ENCODE data around the gene BUD31. TPM values are rescaled to one million over a fixed set of nuclear protein-coding genes. Genes with fewer than 3 reads are reported as not detected.
A peak's percentile ranks its signal among the peaks of the same experiment; 100 is the strongest.

Gene BUD31
- total RNA-seq = 122 and 124 TPM in 2 replicates

- TF ChIP-seq CTCF (IDR thresholded peaks at IDR 0.05; ENCODE audit: extremely low read depth, low read depth, low read length) = no peak
- peaks cover 89% of the 10 kb centered on the region for H3K79me2 ChIP-seq (ENCODE audit: insufficient read depth, low read length)
- peak within 1 kb of the TSS; percentile 95 for H3K4me2 ChIP-seq (ENCODE audit: insufficient read depth, low read length)
- H3K27ac ChIP-seq (ENCODE audit: low read depth, low read length) = peak within 1 kb of the TSS; percentile 98
- H3K27me3 ChIP-seq (ENCODE audit: insufficient read depth, low read length) = no peaks in the 10 kb centered on the region
- peak within 1 kb of the TSS; percentile 89 for H2AFZ ChIP-seq (ENCODE audit: low read length)
- H4K20me1 ChIP-seq (ENCODE audit: insufficient read depth, low read length) = peaks cover 55% of the 10 kb centered on the region
- no peaks in the 10 kb centered on the region for H3K9me3 ChIP-seq (ENCODE audit: low read depth, low read length)
- H3K4me1 ChIP-seq (ENCODE audit: insufficient read depth, low read length) = peaks cover 39% of the 10 kb centered on the region
- H3K4me3 ChIP-seq (ENCODE audit: insufficient read depth, low read length) = peak within 1 kb of the TSS; percentile 83
- H3K36me3 ChIP-seq (ENCODE audit: insufficient read depth, low read length) = peaks cover 37% of the 10 kb centered on the region
- peak; percentile 95 for DNase-seq (ENCODE audit: insufficient read length, low spot score, missing footprints)
Measured at GRCh38 chr7:99408379-99409191, at the start of gene BUD31, which contains the start of gene PDAP1. BUD31 (plus strand) TSS chr7:99408969; CDS start chr7:99411093, 2,124 bp downstream. PDAP1 (minus strand) TSS chr7:99408597; CDS start chr7:99408548, 49 bp downstream.

GRCh38 chr7:99359465-99360154 lies 49.2 kb upstream of the BUD31 start:
- Histone ChIP-seq H3K27me3 (ENCODE audit: insufficient read depth, low read length) (no peaks in the 10 kb centered on the region), H2AFZ (ENCODE audit: low read length) (no peak overlapping the region), H3K4me1 (ENCODE audit: insufficient read depth, low read length) (peaks cover 6% of the 10 kb centered on the region), H3K79me2 (ENCODE audit: insufficient read depth, low read length) (peaks cover 4% of the 10 kb centered on the region), H3K4me3 (ENCODE audit: insufficient read depth, low read length) (no peak overlapping the region), H3K36me3 (ENCODE audit: insufficient read depth, low read length) (peaks cover 74% of the 10 kb centered on the region), H3K9me3 (ENCODE audit: low read depth, low read length) (no peaks in the 10 kb centered on the region), H4K20me1 (ENCODE audit: insufficient read depth, low read length) (peaks cover 11% of the 10 kb centered on the region), H3K4me2 (ENCODE audit: insufficient read depth, low read length) (no peak overlapping the region), H3K27ac (ENCODE audit: low read depth, low read length) (no peak overlapping the region)
- no peak for DNase-seq (ENCODE audit: insufficient read length, low spot score, missing footprints)
- TF ChIP-seq CTCF (IDR thresholded peaks at IDR 0.05; ENCODE audit: extremely low read depth, low read depth, low read length) = no peak

GRCh38 chr7:99362801-99363200 lies 46.0 kb upstream of the BUD31 start:
- no peak overlapping the region for H3K4me2 ChIP-seq (ENCODE audit: insufficient read depth, low read length)
- H3K36me3 ChIP-seq (ENCODE audit: insufficient read depth, low read length) = peaks cover 81% of the 10 kb centered on the region

More at GRCh38 chr7:99362801-99363200, 46.0 kb upstream of the BUD31 start:
- Histone ChIP-seq H3K9me3 (ENCODE audit: low read depth, low read length) (no peaks in the 10 kb centered on the region), H3K4me3 (ENCODE audit: insufficient read depth, low read length) (no peak overlapping the region), H3K27me3 (ENCODE audit: insufficient read depth, low read length) (no peaks in the 10 kb centered on the region), H3K79me2 (ENCODE audit: insufficient read depth, low read length) (no peaks in the 10 kb centered on the region), H4K20me1 (ENCODE audit: insufficient read depth, low read length) (peaks cover 14% of the 10 kb centered on the region), H3K4me1 (ENCODE audit: insufficient read depth, low read length) (peaks cover 6% of the 10 kb centered on the region), H2AFZ (ENCODE audit: low read length) (no peak overlapping the region), H3K27ac (ENCODE audit: low read depth, low read length) (peak overlapping the region; percentile 53)
- DNase-seq (ENCODE audit: insufficient read length, low spot score, missing footprints) = peak; percentile 90
- TF ChIP-seq CTCF (IDR thresholded peaks at IDR 0.05; ENCODE audit: extremely low read depth, low read depth, low read length) = no peak

Measured in osteoblast (primary cell).